WI38 (cell line): Measurements from ENCODE around the gene KAT6B.

Experiments
- H3K4me3 ChIP-seq: 2 replicates; pipeline ENCODE4 v1.5.1; 2011; ENCODE audit warnings: low read depth, mild to moderate bottlenecking, control low read depth, low read length
- TF ChIP-seq, protein P1 (sequence below): IDR thresholded peaks from 2 replicates; pipeline ENCODE4 v1.5.1; 2012; ENCODE audit warnings: low read depth, mild to moderate bottlenecking, control low read depth, low read length

KAT6B gene

DNA sequence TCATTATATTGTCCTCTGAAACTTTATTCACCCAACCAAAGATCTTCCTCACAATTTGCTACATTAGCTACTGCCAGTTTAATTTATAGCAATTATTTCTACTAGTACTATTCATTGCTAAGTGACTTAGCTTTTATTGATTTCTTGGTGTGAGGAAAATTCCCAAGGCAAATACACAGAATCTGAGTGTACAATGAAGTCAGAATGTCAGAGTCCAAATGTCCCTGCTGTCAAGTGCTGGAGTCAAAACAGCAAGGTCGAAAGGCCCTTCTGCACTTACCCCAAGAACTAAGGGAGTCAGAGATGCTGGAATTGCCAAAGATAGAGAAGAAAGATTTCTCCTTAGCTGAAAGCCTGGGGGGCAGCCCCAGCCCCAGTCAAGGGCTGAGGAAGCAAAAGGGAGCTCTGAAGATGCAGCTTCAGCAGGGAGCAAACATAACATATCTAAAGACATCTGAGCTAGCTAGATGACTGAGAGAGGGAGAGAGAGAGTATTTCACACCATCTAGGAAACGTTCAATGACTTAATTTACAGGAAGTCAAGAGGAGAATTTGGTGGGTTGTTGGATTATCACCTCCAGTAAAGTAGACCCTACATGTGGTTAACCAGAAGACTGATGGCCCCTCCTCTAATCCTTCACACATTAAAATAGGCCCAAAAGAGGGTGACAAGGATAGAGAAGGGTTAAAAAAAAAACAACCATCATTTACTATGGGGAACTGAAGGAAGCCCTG, 248.5 kb downstream of the KAT6B start:
- TF ChIP-seq, protein P1, sequence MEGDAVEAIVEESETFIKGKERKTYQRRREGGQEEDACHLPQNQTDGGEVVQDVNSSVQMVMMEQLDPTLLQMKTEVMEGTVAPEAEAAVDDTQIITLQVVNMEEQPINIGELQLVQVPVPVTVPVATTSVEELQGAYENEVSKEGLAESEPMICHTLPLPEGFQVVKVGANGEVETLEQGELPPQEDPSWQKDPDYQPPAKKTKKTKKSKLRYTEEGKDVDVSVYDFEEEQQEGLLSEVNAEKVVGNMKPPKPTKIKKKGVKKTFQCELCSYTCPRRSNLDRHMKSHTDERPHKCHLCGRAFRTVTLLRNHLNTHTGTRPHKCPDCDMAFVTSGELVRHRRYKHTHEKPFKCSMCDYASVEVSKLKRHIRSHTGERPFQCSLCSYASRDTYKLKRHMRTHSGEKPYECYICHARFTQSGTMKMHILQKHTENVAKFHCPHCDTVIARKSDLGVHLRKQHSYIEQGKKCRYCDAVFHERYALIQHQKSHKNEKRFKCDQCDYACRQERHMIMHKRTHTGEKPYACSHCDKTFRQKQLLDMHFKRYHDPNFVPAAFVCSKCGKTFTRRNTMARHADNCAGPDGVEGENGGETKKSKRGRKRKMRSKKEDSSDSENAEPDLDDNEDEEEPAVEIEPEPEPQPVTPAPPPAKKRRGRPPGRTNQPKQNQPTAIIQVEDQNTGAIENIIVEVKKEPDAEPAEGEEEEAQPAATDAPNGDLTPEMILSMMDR = no peak
- no peak overlapping the region for H3K4me3 ChIP-seq

DNA sequence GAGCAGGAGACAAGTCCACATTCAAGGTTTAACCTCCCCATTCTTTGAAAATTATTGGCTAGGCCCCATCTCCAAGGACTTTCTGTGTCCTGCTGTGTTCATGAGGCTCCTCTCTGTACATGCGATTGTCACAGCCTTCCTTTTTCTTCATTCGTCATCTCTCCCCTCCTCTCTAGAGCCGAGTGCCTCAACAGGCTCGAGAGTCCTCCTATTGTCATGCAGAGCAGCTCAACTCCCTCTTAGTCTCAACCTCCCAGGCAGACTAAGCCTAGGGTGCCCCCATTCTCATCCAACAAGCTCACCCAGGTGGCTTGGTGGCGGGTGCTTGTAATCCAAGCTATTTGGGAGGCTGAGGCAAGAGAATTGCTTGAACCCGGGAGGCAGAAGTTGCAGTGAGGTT, 249.9 kb downstream of the KAT6B start:
- no peak overlapping the region for H3K4me3 ChIP-seq
- TF ChIP-seq, protein P1 = no peak

DNA sequence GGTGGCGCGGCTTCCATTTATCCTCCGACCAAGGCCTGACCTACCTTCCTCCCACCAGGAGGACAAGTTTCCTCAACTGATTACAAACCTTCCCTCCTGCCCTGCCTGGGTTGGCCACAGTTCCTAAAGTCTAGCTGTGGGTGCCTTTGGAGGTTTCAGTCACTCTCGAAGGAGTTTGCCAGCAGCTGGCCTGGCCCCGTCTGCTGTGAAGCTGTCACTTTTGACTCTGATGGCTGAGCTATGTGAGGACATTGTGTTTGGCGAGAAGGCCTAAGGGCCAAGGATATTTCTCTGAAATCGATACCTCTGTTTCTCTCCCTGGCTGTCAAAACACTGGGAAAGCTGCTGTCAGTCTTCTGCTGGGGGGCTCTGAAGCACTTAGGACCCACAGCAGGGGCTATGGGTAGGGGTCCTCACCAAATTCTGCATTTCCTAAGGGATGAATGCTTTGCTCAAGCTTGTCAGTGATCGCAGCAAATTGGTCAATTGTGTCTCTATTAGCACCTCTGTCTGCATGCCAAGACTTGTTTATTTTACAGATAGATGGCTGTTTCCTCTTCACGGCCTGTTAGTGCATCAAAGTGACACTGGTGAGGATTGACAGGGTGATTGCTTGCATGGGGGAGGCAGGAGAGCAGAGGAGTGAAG, 253.2 kb downstream of the KAT6B start:
- TF ChIP-seq, protein P1 = no peak
- no peak overlapping the region for H3K4me3 ChIP-seq

DNA sequence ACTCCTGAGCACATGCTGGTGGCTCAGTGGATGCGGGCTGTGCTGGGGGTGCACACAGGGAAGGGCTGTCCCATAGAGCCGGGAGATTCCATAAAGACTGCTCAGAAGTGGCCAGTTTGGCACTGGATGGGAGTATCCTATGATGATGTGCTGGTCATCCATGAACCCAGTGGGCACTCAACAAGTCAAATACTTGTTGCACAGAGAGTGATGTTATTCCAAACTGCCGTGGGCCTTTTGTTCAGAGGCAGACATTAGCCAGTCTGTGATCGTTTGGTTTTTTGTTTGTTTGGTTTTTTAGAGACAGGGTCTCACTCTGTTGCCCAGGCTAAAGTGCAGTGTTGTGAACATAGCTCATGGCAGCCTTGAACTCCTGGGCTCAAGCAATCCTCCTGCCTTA, 254.2 kb downstream of the KAT6B start:
- TF ChIP-seq, protein P1 = no peak

DNA sequence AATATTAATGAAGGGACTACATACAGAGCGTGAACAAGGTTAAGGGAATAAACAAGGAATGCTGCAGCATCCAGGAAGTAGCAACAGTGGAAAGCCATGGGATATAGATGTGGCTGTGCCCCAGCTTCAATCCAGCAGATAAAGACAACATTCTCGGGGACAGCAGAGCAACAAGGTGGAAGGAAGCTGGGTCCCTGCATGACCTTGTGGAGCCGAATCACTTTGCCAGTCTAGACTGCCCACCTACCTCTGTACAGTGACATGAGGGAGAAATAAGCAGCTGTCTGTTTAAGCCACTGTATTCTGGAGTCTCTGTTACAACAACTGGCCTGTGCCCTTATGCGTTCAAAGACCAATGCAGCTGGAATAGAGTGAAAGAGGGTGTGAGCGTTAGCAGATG, 255.0 kb downstream of the KAT6B start:
- H3K4me3 ChIP-seq = no peak overlapping the region
- TF ChIP-seq, protein P1 = no peak

More for the DNA sequence above, 254.2 kb downstream of the KAT6B start:
- no peak overlapping the region for H3K4me3 ChIP-seq
